PFSK-1 (cell line): ENCODE results near the gene GALNT9.

Experiments used
- POLR2AphosphoS5 ChIP-seq: IDR thresholded peaks from 2 replicates; pipeline ENCODE4 v1.6.1; 2012; ENCODE audit warnings: low read depth, mild to moderate bottlenecking, control low read depth, low read length, moderate library complexity
- TF ChIP-seq, protein P1 (sequence below), 2 experiments: IDR thresholded peaks; 2 replicates each; pipeline versions ENCODE4 v1.6.1 to v1.8.0; 2011 to 2012; ENCODE audit warnings: low read depth in 2 of 2, low read length in 2 of 2, control low read depth in 1 of 2, inconsistent platforms in 1 of 2, mild to moderate bottlenecking in 1 of 2, moderate library complexity in 1 of 2; ENCODE audit not compliant: insufficient read depth in 1 of 2

- TF ChIP-seq POLR2AphosphoS5: no peak
- TF ChIP-seq, protein P1, sequence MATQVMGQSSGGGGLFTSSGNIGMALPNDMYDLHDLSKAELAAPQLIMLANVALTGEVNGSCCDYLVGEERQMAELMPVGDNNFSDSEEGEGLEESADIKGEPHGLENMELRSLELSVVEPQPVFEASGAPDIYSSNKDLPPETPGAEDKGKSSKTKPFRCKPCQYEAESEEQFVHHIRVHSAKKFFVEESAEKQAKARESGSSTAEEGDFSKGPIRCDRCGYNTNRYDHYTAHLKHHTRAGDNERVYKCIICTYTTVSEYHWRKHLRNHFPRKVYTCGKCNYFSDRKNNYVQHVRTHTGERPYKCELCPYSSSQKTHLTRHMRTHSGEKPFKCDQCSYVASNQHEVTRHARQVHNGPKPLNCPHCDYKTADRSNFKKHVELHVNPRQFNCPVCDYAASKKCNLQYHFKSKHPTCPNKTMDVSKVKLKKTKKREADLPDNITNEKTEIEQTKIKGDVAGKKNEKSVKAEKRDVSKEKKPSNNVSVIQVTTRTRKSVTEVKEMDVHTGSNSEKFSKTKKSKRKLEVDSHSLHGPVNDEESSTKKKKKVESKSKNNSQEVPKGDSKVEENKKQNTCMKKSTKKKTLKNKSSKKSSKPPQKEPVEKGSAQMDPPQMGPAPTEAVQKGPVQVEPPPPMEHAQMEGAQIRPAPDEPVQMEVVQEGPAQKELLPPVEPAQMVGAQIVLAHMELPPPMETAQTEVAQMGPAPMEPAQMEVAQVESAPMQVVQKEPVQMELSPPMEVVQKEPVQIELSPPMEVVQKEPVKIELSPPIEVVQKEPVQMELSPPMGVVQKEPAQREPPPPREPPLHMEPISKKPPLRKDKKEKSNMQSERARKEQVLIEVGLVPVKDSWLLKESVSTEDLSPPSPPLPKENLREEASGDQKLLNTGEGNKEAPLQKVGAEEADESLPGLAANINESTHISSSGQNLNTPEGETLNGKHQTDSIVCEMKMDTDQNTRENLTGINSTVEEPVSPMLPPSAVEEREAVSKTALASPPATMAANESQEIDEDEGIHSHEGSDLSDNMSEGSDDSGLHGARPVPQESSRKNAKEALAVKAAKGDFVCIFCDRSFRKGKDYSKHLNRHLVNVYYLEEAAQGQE (IDR thresholded peaks at IDR 0.05; ENCODE audit: insufficient read depth in 1 of 2, low read depth in 2 of 2, low read length in 2 of 2): no peak
These were observed 124.6 kb downstream of the GALNT9 start for GRCh38 chr12:132204793-132205270.
